Common myeloid progenitor, CD34-positive (primary cell): ENCODE measurements around the gene GARIN3.
"Not testable (repeated sequence)": the region's sequence is repeated elsewhere in the genome, so short reads cannot be mapped to it uniquely, and the experiment has no call there.

ENCODE experiments used
- CTCF ChIA-PET: fragments of 350-600 bp; sonication (Branson Sonifier 250); formaldehyde crosslinking; loops from one replicate; lab custom pipeline; 2021; ENCODE audit warnings: antibody characterized with exemption; lab: Charles Lee
- POLR2A ChIA-PET: fragments of 350-600 bp; sonication (Branson Sonifier 250); formaldehyde crosslinking; loops from one replicate; lab custom pipeline; 2021; ENCODE audit warnings: antibody characterized with exemption; lab: Charles Lee
- DNase-seq, 3 donors: peaks; one replicate each; pipeline versions ENCODE4 v3.0.0 to v3.0.0-alpha.2; 2013
- H3K27ac ChIP-seq, 2 experiments: 1 replicate in 1 of 2; 2 replicates in 1 of 2; pipeline ENCODE4 v1.7.0; 2013; ENCODE audit warnings: inconsistent platforms in 2 of 2, low read length in 2 of 2, mild to moderate bottlenecking in 2 of 2, low read depth in 1 of 2, moderate library complexity in 1 of 2; ENCODE audit not compliant: severe bottlenecking in 2 of 2, insufficient read depth in 1 of 2, poor library complexity in 1 of 2
- H3K27me3 ChIP-seq, 5 experiments: replicated peaks in 2 of 5; 1 replicate in 3 of 5; 2 replicates in 2 of 5; pipeline versions ENCODE4 v1.6.1 to v1.7.0; 2013; ENCODE audit warnings: low read length in 4 of 5, mild to moderate bottlenecking in 2 of 5, moderate library complexity in 2 of 5, inconsistent platforms in 1 of 5; ENCODE audit not compliant: insufficient read depth in 5 of 5, control insufficient read depth in 4 of 5
- H3K36me3 ChIP-seq, 4 experiments: 1 replicate in 2 of 4; 2 replicates in 2 of 4; pipeline versions ENCODE4 v1.6.1 to v1.7.0; 2013; ENCODE audit warnings: low read length in 3 of 4, control low read depth in 1 of 4, mild to moderate bottlenecking in 1 of 4; ENCODE audit not compliant: control insufficient read depth in 4 of 4, insufficient read depth in 4 of 4
- H3K4me1 ChIP-seq, 4 experiments: 1 replicate in 3 of 4; 2 replicates in 1 of 4; pipeline versions ENCODE4 v1.6.1 to v1.7.1; 2013; ENCODE audit warnings: low read length in 3 of 4, mild to moderate bottlenecking in 3 of 4, control low read depth in 1 of 4, inconsistent platforms in 1 of 4, moderate library complexity in 1 of 4; ENCODE audit not compliant: control insufficient read depth in 4 of 4, insufficient read depth in 4 of 4; ENCODE audit errors: control extremely low read depth in 1 of 4
- H3K4me3 ChIP-seq, 7 experiments: 1 replicate in 4 of 7; 2 replicates in 3 of 7; pipeline versions ENCODE4 v1.5.1 to v1.7.0; 2013; ENCODE audit warnings: mild to moderate bottlenecking in 7 of 7, low read length in 6 of 7, moderate library complexity in 6 of 7, inconsistent platforms in 2 of 7, low read depth in 2 of 7, control low read depth in 1 of 7; ENCODE audit not compliant: insufficient read depth in 4 of 7, control insufficient read depth in 1 of 7; ENCODE audit errors: extremely low read depth in 1 of 7
- H3K9me3 ChIP-seq, 5 experiments: 1 replicate in 4 of 5; 2 replicates in 1 of 5; pipeline versions ENCODE4 v1.6.1 to v1.7.1; 2013; ENCODE audit warnings: low read length in 4 of 5, mild to moderate bottlenecking in 2 of 5, inconsistent platforms in 1 of 5, low read depth in 1 of 5, moderate library complexity in 1 of 5; ENCODE audit not compliant: control insufficient read depth in 4 of 5, insufficient read depth in 2 of 5; ENCODE audit errors: control extremely low read depth in 1 of 5
- whole genome bisulfite sequencing: methylation state at CpG from one replicate; pipeline ENCODE4 v1.1.5; 2013; ENCODE audit not compliant: insufficient coverage; 5-methylcytosine and 5-hydroxymethylcytosine counted together

Gene GARIN3

GRCh38 chr5:157196045-157196444 lies 30.0 kb upstream of the GARIN3 start:
- H3K27ac ChIP-seq, result no peak overlapping the region
- H3K27me3 ChIP-seq, result peaks cover 0 to 2% (median 0%) of the 10 kb centered on the region in 5 experiments
- no peaks in the 10 kb centered on the region for H3K9me3 ChIP-seq
- POLR2A ChIA-PET, result no interaction called here
- no peak overlapping the region for H3K4me3 ChIP-seq
- H3K36me3 ChIP-seq, result no peaks in the 10 kb centered on the region
- H3K4me1 ChIP-seq, result no peaks in the 10 kb centered on the region
- CTCF ChIA-PET, result no interaction called here
- DNase-seq, result no peak

DNA sequence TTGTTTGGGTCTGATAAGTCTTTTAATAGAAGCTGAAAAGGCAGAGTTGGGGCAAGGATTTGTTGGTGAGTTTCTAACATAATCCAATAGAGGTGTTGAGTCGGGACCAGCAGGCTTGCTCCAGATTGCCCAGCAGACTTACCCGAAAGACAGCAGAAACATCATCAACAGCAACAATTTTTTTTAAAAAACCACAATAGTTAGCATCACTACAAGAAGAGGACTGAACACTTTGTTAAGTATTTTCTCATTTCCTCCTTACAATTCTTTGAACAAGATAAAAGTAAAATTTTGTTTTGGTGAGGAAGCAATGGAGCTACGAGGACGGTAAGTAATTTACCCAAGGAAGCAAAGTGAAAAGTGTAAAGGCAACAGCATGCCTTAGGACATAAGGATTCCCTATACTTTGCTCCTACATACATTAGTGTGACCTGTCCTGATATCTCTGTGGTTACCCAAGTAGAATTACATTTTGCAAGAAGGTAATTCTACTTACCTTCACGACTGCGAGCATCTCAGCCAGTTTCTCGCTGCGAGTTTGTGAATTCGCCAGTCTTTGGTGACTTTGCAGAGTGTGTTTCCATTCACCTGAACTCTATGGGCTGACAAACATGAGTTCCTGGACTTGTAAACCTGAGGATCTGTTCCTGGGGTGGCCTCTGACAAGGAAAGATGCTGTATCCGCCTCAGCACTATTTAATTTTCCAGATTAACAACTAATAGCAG lies 27.8 kb upstream of the GARIN3 start:
- Histone ChIP-seq H3K4me1 (no peaks in the 10 kb centered on the region), H3K36me3 (no peaks in the 10 kb centered on the region), H3K27me3 (no peaks in the 10 kb centered on the region), H3K27ac (no peak overlapping the region), H3K4me3 (no peak overlapping the region), H3K9me3 (no peaks in the 10 kb centered on the region)
- ChIA-PET CTCF (interaction anchor here (1.0 kb wide), 1 partner anchor 10 kb away, joined by 3 read pairs; no protein-coding TSS in a partner anchor), POLR2A (no interaction called here)
- no peak for DNase-seq
- WGBS, result over 99% methylated on average over 8 of the region's 10 CpGs

- H3K4me1 ChIP-seq, result no peaks in the 10 kb centered on the region
- H3K9me3 ChIP-seq, result no peaks in the 10 kb centered on the region
- H3K4me3 ChIP-seq, result no peak overlapping the region
- no peaks in the 10 kb centered on the region for H3K27me3 ChIP-seq
- no peak overlapping the region for H3K27ac ChIP-seq
- ChIA-PET CTCF (interaction anchor here (0.6 kb wide), 1 partner anchor 17 kb away, joined by 4 read pairs; no protein-coding TSS in a partner anchor), POLR2A (interaction anchor here (0.6 kb wide), 1 partner anchor 8 kb away, joined by 3 read pairs; the partner anchor contains the start of gene ITK)
- WGBS, result 89% methylated on average over 1 of the region's 7 CpGs
- DNase-seq, result no peak
- no peaks in the 10 kb centered on the region for H3K36me3 ChIP-seq
These were observed 23.2 kb upstream of the GARIN3 start for GRCh38 chr5:157189223-157189622.

GRCh38 chr5:157188270-157188669 lies 22.2 kb upstream of the GARIN3 start:
- H3K9me3 ChIP-seq, result no peaks in the 10 kb centered on the region
- H3K4me1 ChIP-seq, result no peaks in the 10 kb centered on the region
- no peak for DNase-seq
- H3K36me3 ChIP-seq, result no peaks in the 10 kb centered on the region
- no peak overlapping the region for H3K27ac ChIP-seq
- CTCF ChIA-PET, result no interaction called here
- POLR2A ChIA-PET, result no interaction called here
- H3K27me3 ChIP-seq, result no peaks in the 10 kb centered on the region
- no peak overlapping the region for H3K4me3 ChIP-seq

DNA sequence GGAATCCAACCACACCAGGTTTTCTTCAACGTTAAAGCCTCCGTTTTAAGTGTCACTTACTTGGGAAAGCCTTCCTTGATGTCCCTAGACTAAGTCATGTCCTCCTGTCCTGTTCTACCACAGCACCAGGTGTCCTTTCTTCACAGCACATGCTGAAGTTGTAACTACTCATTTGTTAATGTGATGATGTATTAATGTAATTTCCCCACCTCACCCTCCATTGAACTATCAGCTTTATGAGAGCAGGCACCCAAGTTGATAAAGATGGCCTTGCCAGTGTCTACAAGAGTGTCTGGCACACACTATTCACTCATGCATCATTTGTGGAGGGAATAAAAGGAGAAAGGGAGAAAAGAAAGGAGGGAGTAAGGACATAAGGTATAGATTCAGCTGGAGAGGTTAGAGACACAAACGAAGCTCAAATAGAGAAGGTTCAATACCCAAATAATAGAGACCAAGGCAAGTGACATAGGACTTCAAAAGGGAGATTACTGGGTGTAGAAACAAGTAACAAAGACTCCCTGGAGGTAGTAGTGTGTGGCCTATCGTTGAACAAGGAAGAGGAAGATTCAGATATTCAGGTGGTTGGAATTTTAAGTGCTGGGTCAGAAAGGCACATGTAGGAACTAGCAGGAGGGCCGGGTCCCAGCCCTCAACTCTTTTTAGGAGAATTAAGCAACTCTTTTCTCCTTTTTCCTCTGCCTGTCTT lies 21.1 kb upstream of the GARIN3 start:
- no peaks in the 10 kb centered on the region for H3K9me3 ChIP-seq
- POLR2A ChIA-PET, result no interaction called here
- CTCF ChIA-PET, result no interaction called here
- no peak overlapping the region for H3K27ac ChIP-seq
- WGBS, result 83% methylated on average over 5 of the region's 5 CpGs
- DNase-seq, result no peak
- no peaks in the 10 kb centered on the region for H3K36me3 ChIP-seq
- no peaks in the 10 kb centered on the region for H3K4me1 ChIP-seq
- H3K27me3 ChIP-seq, result no peaks in the 10 kb centered on the region
- no peak overlapping the region for H3K4me3 ChIP-seq

DNA sequence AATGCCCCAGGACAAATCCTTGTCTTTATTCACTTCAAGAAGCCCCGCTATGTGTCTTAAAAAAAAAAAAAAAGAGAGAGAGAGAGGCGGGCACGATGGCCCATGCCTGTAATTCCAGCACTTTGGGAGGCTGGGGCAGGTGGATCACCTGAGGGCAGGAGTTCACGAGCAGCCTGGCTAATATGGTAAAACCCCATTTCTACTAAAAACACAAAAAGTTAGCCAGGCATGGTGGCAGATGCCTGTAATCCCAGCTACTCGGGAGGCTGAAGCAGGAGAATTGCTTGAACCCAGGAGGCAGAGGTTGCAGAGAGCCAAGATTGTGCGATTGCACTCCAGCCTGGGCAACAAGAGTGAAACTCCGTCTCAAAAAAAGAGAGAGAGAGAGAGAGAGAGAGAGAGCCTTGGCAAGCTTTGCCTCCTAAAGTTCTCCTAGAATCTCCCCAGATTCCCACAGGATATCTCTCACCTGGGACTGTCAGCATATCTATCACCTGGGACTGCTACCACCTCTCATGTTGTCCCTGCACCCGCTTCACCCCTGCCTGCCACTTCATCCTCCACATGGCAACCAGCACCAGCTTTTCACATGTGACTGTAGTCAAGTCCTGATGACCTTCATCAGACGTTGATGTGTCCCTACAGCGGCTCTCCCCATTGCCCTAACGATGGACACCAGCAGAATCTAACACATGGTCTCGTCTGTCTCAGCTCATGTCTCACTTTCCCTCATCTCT lies 20.4 kb upstream of the GARIN3 start:
- no peaks in the 10 kb centered on the region for H3K27me3 ChIP-seq
- POLR2A ChIA-PET, result interaction anchor here (0.7 kb wide), 1 partner anchor 41 kb away, joined by 3 read pairs; no protein-coding TSS in a partner anchor
- H3K4me3 ChIP-seq, result no peak overlapping the region
- no peaks in the 10 kb centered on the region for H3K4me1 ChIP-seq
- DNase-seq, result no peak
- CTCF ChIA-PET, result no interaction called here
- H3K36me3 ChIP-seq, result no peaks in the 10 kb centered on the region
- no peak overlapping the region for H3K27ac ChIP-seq
- 93% methylated on average over 7 of the region's 12 CpGs for WGBS
- H3K9me3 ChIP-seq, result no peaks in the 10 kb centered on the region

DNA sequence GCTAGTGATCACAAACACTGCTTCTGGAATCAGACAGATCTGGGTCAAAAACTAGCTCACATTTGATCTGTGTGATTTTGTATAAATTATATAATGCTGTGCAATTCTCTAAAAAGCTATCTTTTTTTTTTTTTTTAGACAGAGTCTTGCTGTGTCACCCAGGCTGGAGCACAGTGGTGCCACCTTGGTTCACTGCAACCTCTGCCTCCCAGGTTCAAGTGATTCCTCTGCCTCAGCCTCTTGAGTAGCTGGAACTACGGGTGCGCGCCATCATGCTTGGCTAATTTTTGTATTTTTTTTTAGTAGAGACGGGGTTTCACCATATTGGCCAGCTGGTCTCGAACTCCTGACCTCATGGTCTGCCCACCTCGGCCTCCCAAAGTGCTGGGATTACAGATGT lies 19.1 kb upstream of the GARIN3 start:
- H3K27me3 ChIP-seq, DNase-seq, H3K36me3 ChIP-seq, POLR2A ChIA-PET, H3K4me1 ChIP-seq, CTCF ChIA-PET, H3K27ac ChIP-seq, H3K4me3 ChIP-seq, H3K9me3 ChIP-seq: not testable (repeated sequence)
- 97% methylated on average over 3 of the region's 6 CpGs for WGBS
